ENCODE measurements around the gene GNAT3.

DNA sequence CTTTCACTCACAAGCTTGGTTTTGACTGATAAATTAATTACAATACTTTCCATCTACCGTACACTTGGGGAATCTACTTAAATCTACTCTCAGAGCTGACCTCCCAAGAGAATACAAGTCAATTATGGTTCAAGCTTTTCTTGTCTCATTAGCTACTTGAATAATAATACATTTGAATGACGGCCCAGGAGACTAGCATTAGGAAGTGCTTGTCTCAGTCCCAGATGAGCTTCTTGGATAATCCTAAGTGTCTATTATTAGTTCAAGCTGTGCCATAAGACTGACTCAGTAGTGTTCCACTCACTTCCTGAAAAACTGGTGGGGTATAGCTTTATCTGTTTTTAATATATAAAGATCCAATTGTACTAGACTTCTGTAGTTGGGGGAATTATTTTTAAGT lies 100.2 kb downstream of the GNAT3 start:
- TF ChIP-seq, protein P1, sequence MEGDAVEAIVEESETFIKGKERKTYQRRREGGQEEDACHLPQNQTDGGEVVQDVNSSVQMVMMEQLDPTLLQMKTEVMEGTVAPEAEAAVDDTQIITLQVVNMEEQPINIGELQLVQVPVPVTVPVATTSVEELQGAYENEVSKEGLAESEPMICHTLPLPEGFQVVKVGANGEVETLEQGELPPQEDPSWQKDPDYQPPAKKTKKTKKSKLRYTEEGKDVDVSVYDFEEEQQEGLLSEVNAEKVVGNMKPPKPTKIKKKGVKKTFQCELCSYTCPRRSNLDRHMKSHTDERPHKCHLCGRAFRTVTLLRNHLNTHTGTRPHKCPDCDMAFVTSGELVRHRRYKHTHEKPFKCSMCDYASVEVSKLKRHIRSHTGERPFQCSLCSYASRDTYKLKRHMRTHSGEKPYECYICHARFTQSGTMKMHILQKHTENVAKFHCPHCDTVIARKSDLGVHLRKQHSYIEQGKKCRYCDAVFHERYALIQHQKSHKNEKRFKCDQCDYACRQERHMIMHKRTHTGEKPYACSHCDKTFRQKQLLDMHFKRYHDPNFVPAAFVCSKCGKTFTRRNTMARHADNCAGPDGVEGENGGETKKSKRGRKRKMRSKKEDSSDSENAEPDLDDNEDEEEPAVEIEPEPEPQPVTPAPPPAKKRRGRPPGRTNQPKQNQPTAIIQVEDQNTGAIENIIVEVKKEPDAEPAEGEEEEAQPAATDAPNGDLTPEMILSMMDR (IDR thresholded peaks at IDR 0.05) = no peak
- TF ChIP-seq POLR2A (IDR thresholded peaks at IDR 0.05) = no peak

All from uterus (tissue), 2 donors.